Stimulated activated memory B cell treated with anti-CD40 and anti-IgM and Interleukin-4, amounts not matched to agents 10 μg/mL and 1 μg/mL and 100 μg/mL, for 72 hours (primary cell): Measurements from ENCODE around the gene CEP295NL.

Source experiments
- ATAC-seq: fragments of 150-1000 bp; cut with Tn5 transposase; 2 replicates; pipeline ENCODE4 v1.10.0; 2021
- H3K27ac Mint-ChIP-seq: one replicate; pipeline ENCODE4 v1.8.0; 2022; ENCODE audit warnings: mild to moderate bottlenecking, mixed read lengths
- H3K27me3 Mint-ChIP-seq: one replicate; pipeline ENCODE4 v1.8.0; 2022; ENCODE audit warnings: mixed read lengths
- H3K36me3 Mint-ChIP-seq: one replicate; pipeline ENCODE4 v1.8.0; 2022; ENCODE audit warnings: mixed read lengths
- H3K4me1 Mint-ChIP-seq: one replicate; pipeline ENCODE4 v1.8.0; 2022; ENCODE audit warnings: mixed read lengths
- H3K4me3 Mint-ChIP-seq: one replicate; pipeline ENCODE4 v1.8.0; 2022; ENCODE audit warnings: mild to moderate bottlenecking, moderate library complexity, mixed read lengths
- H3K9me3 Mint-ChIP-seq: one replicate; pipeline ENCODE4 v1.8.0; 2022; ENCODE audit warnings: mixed read lengths

The CEP295NL gene

GRCh38 chr17:78900816-78901215 is 2.2 kb downstream of the CEP295NL start:
- Mint-ChIP-seq H3K4me1 (peaks cover 12% of the 10 kb centered on the region), H3K27me3 (peaks cover 13% of the 10 kb centered on the region), H3K27ac (no peak overlapping the region), H3K4me3 (no peak overlapping the region), H3K9me3 (no peaks in the 10 kb centered on the region), H3K36me3 (no peaks in the 10 kb centered on the region)
- ATAC-seq, result no peak

GRCh38 chr17:78899361-78900260 is 3.4 kb downstream of the CEP295NL start:
- no peaks in the 10 kb centered on the region for H3K9me3 Mint-ChIP-seq
- peaks cover 12% of the 10 kb centered on the region for H3K4me1 Mint-ChIP-seq
- H3K27me3 Mint-ChIP-seq, result peaks cover 13% of the 10 kb centered on the region
- peak overlapping the region; percentile 11 for H3K27ac Mint-ChIP-seq
- H3K36me3 Mint-ChIP-seq, result no peaks in the 10 kb centered on the region
- ATAC-seq, result no peak
- H3K4me3 Mint-ChIP-seq, result no peak overlapping the region

DNA sequence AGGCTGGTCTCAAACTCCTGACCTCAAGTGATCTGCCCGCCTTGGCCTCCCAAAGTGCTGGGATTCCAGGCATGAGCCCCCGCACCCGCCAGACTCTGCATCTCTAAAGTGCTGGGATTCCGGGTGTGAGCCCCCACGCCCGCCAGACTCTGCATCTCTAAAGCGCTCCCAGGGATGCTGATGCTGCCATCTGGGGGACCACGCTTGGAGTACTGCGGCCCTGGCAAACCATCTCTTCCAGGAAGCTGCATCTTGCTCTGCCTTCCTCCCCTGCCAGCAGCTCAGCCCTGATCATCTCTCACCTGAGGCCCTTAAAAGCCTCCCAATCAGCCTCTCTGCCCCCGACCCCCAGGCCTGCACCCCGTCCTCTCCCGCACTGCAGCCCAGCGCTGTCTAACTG is 4.1 kb downstream of the CEP295NL start:
- no peak for ATAC-seq
- H3K9me3 Mint-ChIP-seq, result no peaks in the 10 kb centered on the region
- H3K36me3 Mint-ChIP-seq, result no peaks in the 10 kb centered on the region
- H3K4me1 Mint-ChIP-seq, result peaks cover 12% of the 10 kb centered on the region
- no peak overlapping the region for H3K4me3 Mint-ChIP-seq
- H3K27me3 Mint-ChIP-seq, result peaks cover 13% of the 10 kb centered on the region
- H3K27ac Mint-ChIP-seq, result peak overlapping the region; percentile 11

DNA sequence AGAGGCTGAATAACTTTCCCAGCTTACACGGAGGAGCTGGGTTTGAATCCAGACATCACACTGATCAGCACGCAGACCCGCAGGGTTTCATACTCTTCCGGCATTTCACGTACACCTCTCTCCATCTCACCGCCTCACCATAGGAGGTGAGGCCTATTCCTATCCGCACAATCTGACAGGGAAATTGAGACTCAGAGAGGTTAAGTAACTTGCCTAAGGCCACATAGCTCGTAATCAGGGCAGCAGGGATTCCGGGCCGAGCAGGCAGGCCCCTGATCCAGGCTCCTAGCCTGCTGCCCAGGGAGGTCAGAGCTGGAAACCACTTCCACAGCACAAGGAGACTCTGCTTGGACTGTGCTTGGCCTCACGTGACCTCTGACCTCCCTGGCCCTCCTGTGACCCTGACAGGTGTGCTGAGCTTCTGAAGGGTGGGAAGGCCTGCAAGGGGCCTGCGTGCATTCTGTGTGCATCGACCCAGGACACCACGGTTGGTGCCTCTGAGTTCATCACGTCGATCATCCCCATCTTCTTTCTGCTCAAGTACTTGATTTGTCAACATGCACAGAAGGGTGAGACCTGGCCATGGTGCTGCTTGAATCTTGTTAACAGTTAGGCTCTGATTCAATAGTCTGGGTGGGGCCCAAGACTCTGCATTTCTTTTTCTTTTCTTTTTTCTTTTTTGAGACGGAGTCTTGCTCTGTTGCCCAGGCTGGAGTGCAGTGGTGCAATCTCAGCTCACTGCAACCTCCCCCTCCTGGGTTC is 4.7 kb downstream of the CEP295NL start:
- peaks cover 10% of the 10 kb centered on the region for H3K27me3 Mint-ChIP-seq
- H3K4me3 Mint-ChIP-seq, result no peak overlapping the region
- H3K9me3 Mint-ChIP-seq, result no peaks in the 10 kb centered on the region
- H3K4me1 Mint-ChIP-seq, result peaks cover 12% of the 10 kb centered on the region
- no peak for ATAC-seq
- no peak overlapping the region for H3K27ac Mint-ChIP-seq
- H3K36me3 Mint-ChIP-seq, result no peaks in the 10 kb centered on the region

- peaks cover 4% of the 10 kb centered on the region for H3K27me3 Mint-ChIP-seq
- H3K36me3 Mint-ChIP-seq, result no peaks in the 10 kb centered on the region
- no peak for ATAC-seq
- H3K27ac Mint-ChIP-seq, result no peak overlapping the region
- H3K4me1 Mint-ChIP-seq, result peaks cover 12% of the 10 kb centered on the region
- no peaks in the 10 kb centered on the region for H3K9me3 Mint-ChIP-seq
- H3K4me3 Mint-ChIP-seq, result no peak overlapping the region
Observed at GRCh38 chr17:78897664-78898047, 5.3 kb downstream of the CEP295NL start.

DNA sequence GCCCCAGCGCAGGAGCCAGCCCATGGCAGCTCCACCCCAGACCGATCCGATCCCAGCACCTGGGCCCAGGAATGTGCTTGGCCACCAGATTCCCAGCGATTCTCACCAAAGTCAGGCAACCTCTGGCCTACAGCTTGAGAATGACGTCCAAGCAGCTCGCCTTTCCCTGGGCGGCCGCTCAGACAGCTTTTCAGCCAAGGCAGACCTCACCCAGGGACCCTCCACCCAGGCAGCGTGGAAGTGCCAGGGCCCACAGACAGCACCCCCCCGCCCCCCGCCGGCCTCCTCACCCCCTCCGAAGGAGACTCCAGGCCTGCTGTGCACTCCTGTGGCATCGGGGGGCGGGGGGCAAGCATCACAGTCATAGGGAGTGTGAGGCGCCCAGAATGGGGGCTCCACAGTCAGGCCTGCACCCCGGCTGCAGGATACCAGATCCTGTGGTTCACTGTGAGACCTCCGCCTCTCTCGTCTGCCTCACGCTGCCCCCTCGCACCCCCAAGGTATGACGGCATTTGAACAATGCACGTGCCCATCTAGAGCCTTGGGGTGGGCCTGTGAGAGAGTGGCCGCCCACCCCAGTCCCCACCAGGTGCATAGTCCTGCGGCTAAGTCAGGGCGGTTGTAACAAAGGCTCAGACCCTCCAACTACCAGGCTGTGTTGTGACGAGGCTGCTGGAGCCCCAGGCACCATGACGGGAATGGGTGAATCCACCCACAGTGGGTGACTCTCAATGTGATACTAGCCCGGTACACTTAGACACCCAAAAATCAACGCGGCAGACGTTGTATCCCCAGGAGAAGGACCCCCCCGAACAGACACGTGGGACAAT is 6.0 kb downstream of the CEP295NL start:
- Mint-ChIP-seq H3K36me3 (no peaks in the 10 kb centered on the region), H3K4me3 (no peak overlapping the region), H3K27ac (peak overlapping the region; percentile 19), H3K27me3 (no peaks in the 10 kb centered on the region), H3K4me1 (peaks cover 18% of the 10 kb centered on the region), H3K9me3 (no peaks in the 10 kb centered on the region)
- no peak for ATAC-seq

DNA sequence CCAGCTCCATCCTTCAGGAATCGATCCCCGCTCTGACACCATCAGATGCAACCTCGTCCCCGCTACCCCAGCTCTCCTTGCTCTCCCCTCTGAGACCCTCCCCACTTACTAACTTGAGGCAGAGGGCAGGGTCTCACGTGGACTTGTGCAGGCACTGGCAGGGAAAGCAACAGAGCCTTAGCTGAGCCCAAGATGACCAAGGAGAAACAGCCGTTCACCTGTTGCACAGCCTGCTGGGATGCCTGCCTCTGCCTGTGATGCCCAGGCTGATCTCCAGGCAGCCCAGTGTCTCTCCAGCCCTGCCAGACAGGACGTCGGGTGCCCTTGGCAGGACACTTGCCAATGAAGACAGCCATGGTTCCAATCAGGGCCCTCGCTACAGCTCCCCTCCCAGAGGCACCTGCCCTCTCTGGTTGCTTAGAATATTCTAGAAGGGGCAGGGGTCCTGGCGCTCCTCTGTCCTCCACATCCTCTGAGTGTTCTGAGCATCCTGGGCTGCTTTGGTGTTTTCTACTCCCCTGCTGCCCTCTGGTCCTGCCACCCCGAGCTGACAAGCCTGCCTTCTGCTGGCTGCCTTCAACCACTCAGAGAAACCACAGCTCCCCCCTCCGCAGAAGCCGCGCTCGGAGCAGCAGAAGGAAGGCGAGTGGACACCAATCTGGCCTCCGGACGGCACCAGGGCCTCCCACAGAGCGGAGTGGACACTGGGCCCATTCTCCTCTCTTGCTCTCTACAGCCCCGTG is 6.7 kb downstream of the CEP295NL start:
- Mint-ChIP-seq H3K4me1 (peaks cover 26% of the 10 kb centered on the region), H3K36me3 (no peaks in the 10 kb centered on the region), H3K4me3 (no peak overlapping the region), H3K27me3 (no peaks in the 10 kb centered on the region), H3K27ac (peak overlapping the region; percentile 19), H3K9me3 (no peaks in the 10 kb centered on the region)
- no peak for ATAC-seq

DNA sequence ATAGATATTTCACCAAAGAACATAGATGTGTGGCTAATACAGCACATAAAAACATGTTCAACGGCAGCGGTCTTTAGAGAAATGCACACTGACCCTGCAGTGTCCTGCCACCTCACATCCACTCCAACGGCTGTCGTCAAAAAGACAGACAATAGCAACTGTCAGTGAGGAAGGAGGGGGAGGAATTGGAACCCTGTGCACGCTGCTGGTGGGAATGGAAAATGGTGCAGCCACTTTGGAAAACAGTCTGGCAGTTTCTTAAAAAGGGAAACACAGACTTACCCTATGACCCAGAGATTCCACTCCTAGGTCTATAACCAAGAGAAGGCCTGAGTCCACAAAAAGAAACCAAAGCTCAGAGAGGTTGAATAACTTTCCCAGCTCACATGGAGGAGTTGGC is 7.7 kb downstream of the CEP295NL start:
- Mint-ChIP-seq H3K4me3 (no peak overlapping the region), H3K4me1 (peaks cover 36% of the 10 kb centered on the region), H3K27me3 (no peaks in the 10 kb centered on the region), H3K27ac (peak overlapping the region; percentile 19), H3K36me3 (no peaks in the 10 kb centered on the region), H3K9me3 (no peaks in the 10 kb centered on the region)
- no peak for ATAC-seq

- Mint-ChIP-seq H3K36me3 (no peaks in the 10 kb centered on the region), H3K9me3 (no peaks in the 10 kb centered on the region), H3K27ac (peak overlapping the region; percentile 36), H3K27me3 (no peaks in the 10 kb centered on the region), H3K4me1 (peaks cover 52% of the 10 kb centered on the region), H3K4me3 (no peak overlapping the region)
- ATAC-seq, result no peak
Observed at GRCh38 chr17:78893684-78894083, 9.3 kb downstream of the CEP295NL start.

DNA sequence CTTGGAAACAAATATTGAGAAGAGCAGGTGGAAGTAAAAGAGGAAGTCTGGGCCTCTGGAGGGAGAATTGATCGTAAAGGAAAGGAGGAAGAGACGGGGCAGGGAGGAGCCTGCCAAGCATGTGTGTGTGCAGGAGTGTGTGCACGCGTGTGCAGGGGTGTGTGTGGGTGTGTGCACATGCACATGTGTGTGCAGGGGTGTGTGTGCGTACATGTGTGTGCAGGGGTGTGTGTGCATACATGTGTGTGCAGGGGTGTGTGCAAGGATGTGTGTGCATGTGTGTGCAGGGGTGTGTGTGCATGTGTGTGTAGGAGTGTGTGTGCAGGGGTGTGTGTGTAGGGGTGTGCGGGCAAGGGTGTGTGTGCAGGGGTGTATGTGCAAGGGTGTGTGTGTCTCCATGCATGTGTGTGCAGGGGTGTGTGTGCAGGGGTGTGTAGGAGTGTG is 10.0 kb downstream of the CEP295NL start:
- no peak for ATAC-seq
- H3K36me3 Mint-ChIP-seq, result no peaks in the 10 kb centered on the region

DNA sequence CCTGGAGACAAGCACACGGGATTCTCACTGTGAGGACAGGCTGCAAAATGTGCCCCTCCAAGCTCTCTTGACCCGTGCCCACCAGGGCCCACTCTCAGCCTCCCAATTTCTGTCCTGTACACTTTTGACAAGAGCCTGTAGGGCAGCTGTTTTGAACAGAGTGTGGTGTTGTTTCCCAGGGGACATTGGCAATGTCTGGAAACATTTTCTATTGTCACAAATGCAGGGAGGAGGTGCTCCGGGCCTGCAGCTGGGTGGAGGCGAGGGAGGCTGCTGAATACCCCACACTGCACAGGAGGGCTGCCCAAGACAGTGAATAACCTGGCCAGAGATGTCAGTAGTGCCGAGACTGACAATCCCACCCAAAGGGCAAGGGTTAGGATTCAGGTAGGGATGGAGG is 10.5 kb downstream of the CEP295NL start:
- H3K4me1 Mint-ChIP-seq, result peaks cover 56% of the 10 kb centered on the region
- no peak overlapping the region for H3K4me3 Mint-ChIP-seq
- H3K9me3 Mint-ChIP-seq, result no peaks in the 10 kb centered on the region
- peak overlapping the region; percentile 36 for H3K27ac Mint-ChIP-seq
- no peak for ATAC-seq
- H3K27me3 Mint-ChIP-seq, result no peaks in the 10 kb centered on the region
- H3K36me3 Mint-ChIP-seq, result no peaks in the 10 kb centered on the region

More for the DNA sequence above, 10.0 kb downstream of the CEP295NL start:
- H3K27me3 Mint-ChIP-seq, result no peaks in the 10 kb centered on the region
- H3K4me1 Mint-ChIP-seq, result peaks cover 56% of the 10 kb centered on the region
- no peaks in the 10 kb centered on the region for H3K9me3 Mint-ChIP-seq
- H3K27ac Mint-ChIP-seq, result peak overlapping the region; percentile 36
- no peak overlapping the region for H3K4me3 Mint-ChIP-seq

DNA sequence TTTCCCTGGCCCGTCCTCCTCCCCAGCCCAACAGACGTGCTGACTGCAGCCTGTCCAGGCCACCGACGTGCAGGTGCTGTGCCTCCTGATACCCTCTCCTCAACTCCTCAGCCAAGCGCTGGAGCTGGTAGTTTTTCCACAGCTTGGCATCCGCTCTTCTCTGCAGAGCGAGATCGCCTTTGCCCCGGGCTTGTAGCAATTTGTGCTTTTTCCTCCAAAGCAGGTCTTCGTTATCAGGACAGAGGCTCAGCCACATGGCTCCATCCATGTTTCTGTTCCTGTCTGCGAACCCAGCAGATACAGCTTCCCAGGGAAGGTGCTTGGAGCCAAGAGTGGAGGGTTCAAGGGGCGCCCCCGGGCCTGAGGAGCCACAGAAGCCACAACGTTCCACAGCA is 10.9 kb downstream of the CEP295NL start:
- H3K27me3 Mint-ChIP-seq, result no peaks in the 10 kb centered on the region
- H3K9me3 Mint-ChIP-seq, result no peaks in the 10 kb centered on the region
- peak overlapping the region; percentile 64 for H3K4me3 Mint-ChIP-seq
- H3K36me3 Mint-ChIP-seq, result no peaks in the 10 kb centered on the region
- peaks cover 56% of the 10 kb centered on the region for H3K4me1 Mint-ChIP-seq
- ATAC-seq, result no peak
- H3K27ac Mint-ChIP-seq, result peak overlapping the region; percentile 36

- Mint-ChIP-seq H3K4me1 (peaks cover 56% of the 10 kb centered on the region), H3K9me3 (no peaks in the 10 kb centered on the region), H3K27ac (peak overlapping the region; percentile 36), H3K27me3 (no peaks in the 10 kb centered on the region), H3K4me3 (peak overlapping the region; percentile 64), H3K36me3 (no peaks in the 10 kb centered on the region)
- ATAC-seq, result no peak
Observed at GRCh38 chr17:78891406-78892061, 11.5 kb downstream of the CEP295NL start.

GRCh38 chr17:78890498-78890897 is 12.5 kb downstream of the CEP295NL start:
- Mint-ChIP-seq H3K27ac (peak overlapping the region; percentile 36), H3K9me3 (no peaks in the 10 kb centered on the region), H3K36me3 (no peaks in the 10 kb centered on the region), H3K4me3 (peak overlapping the region; percentile 64), H3K27me3 (no peaks in the 10 kb centered on the region), H3K4me1 (peaks cover 56% of the 10 kb centered on the region)
- peak; percentile 79 for ATAC-seq
